Activated CD8-positive, alpha-beta memory T cell treated with anti-CD3 and anti-CD28 coated beads for 48 hours (primary cell): Measurements from ENCODE around the gene SRGAP2C.
"Not testable (repeated sequence)": the region's sequence is repeated elsewhere in the genome, so short reads cannot be mapped to it uniquely, and the experiment has no call there.

ENCODE experiments used
- DNase-seq, 3 experiments: peaks; one replicate each; pipeline ENCODE4 v3.0.0-alpha.2; 2020; ENCODE audit warnings: low read depth in 2 of 3, low spot score in 2 of 3

The SRGAP2C gene

DNA sequence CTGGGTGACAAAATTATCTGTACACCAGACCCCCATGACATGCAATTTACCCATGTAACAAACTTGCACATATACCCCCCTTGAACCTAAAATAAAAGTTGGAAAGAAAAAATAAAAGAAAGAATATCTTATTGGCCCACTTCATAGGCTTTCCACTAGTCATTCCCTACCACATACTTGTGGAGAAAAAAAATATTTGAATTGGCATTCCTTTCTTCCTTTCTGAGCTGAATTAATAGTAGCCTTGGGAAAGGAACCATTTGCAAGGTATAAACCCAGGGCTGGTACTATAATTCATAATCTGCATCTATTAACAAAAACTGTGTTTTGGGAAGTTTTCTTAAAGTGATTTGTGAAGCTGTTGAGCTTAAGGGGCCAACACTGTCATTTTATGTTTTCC, 140.0 kb downstream of the SRGAP2C start:
- DNase-seq, result not testable (repeated sequence)

DNA sequence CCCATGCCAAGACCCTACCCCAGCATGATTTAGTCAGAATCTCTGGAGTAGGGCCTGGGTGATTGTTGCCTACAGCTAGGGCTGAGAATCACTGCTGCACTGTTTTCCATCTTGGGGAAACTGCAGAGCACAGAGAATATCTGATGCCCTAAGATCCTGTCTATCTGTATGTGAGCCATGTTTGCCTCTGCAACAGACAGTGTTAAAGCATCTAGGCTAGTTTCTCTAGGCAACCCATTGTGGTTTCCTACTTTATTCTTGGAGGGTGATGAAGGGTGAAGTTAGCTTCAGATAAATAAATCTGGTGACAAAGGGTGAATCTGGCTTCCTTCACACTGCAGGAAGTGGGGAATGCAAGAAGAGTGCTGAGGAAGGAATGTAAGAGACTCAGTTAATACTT, 147.4 kb downstream of the SRGAP2C start:
- DNase-seq, result not testable (repeated sequence)

DNA sequence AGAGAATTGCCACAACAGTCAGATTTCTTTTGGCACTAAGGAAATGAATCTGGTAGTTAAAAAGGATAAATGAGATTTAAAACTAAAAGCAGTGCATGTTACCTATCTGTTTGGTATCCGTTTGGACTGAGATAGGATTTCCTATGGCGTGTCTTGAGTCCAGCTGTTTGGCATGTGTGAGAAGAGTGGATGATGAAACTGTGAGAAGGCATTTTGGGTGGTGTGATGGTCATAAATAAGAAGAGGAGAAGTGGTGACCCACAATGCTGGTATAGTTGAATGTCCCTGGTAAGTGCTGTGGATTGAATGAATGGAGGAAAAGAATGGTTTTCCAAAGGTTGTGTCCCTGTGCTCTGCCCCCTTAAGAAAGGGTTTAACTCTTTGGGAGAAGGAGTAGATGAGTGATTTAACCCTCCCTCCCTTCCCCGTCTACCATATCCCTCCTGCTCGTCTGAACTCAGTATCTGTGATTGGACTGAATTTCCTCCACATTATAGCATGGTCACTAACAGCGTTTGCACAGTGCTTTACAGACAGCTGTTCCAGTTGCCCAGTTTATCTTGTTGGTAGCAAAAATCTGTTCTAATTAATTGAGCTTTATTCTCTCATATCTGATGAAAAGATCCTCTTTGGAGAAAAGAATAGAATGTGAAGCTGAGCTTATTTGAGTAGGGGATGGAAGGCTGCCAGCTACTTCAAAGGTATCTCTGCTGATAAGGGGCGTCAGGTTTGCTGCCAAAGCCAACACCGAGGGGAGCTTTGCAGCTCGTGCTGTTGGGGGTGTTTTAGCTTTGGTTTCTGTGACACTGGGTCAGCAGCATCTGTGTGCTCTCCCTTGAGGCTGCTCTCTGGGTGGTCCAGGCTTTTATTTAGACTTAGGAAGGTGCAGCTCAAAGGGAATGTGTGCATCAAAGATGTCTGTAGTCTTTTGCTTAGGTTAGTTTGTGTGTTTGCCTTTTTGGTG, 148.1 kb downstream of the SRGAP2C start:
- not testable (repeated sequence) for DNase-seq

DNA sequence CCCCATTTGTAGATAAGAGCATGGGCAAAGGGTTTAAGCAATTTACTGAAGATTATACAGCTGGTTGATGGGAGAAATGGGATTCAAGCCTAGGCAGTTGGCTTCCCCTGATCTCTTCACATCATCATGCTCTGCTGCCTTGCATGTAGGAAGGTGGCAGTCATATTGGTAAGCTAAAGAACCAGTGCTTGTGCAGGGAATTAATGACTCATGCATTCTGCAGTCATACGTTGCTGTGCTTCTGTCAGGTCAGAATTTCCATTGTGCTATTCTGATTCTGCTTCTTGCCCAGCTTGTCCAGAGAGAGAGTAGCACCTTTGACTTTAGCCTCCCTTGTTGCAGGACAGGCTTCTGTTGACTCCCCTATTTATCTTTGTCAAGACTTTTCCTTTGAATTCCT, 153.2 kb downstream of the SRGAP2C start:
- DNase-seq, result not testable (repeated sequence)

DNA sequence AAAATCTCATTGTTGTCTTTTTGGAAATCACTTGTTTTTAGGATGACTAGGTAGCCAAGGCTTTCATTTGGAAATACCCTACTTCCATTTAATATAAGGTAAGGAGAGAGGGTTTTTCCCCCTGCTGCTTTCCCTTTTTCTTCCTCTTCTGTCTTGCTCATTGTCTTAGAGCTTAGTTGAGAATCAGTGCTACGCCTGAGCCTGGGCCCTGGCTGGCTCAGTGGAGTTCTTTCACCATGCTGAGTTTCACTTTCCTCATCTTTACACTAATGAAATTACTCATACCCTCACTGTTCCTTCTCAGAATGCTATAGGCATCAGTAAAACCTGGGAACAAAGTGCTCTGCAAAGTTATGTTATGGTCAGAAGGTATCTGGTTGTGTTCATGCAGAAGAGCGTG, 154.8 kb downstream of the SRGAP2C start:
- DNase-seq, result not testable (repeated sequence)

DNA sequence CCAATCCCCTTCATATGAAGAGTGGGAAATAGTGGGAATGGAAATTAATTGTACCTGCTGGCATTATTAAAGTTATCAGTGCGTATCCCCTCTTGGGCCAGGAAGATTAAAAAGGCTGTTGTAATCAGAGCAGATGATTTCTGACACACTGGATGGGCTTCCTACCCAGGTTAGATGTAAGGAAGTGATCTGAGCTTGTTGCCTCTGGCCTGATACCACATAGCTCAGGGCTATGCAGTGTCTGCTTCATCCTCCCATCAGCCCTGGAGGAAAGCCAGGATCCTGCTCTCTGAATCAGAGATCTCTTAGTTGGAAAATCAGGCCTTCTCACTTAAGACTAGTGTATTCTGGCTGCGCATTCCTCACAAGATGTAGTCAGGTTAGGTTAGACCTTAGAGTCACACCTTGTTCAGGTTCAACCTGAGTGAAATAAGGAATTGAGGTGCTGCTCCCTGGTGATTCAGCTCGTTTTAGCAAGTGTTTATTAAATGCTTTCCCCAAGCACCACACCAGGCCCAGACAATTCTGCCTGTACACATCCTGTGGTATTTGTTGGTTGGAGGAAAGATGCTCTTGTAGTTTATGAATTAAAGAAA, 158.6 kb downstream of the SRGAP2C start:
- not testable (repeated sequence) for DNase-seq

DNA sequence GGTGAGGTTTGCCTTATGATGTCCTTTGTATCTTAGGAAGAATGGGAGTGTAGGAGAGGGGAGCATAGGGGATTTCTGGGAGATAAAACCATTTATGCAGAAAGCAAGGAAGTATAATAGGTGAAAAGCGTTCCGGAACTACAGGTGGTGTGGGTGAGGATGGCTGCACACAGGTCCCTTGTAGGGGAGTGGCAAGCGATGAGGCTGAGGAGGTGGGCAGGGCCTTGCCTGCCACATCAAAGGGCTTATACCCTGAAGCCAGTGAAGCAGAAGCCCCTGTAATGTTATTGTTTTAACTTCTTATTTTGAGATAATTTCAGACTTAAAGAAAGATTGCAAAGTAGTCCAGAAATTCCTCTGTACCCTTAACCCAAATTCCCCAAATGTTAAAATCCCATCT, 159.6 kb downstream of the SRGAP2C start:
- DNase-seq, result not testable (repeated sequence)

DNA sequence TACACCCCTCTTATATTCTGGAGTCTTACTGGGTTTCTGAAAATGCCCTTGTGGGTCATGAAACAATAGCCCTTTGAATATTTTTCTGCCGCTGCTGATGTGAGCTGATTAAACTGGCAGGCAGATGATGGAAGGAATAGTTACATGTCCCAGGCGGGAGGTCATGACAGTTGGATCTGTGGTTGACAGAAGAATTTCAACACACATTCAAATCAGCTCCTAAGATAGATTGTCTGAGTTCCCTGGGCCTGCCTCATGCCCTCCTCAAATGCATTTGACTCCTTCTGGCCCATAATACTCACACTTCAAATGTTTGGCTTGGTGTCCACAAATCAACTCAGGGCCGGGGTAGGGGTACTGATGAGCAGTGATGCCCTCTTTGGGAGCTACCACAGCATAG, 161.9 kb downstream of the SRGAP2C start:
- not testable (repeated sequence) for DNase-seq

DNA sequence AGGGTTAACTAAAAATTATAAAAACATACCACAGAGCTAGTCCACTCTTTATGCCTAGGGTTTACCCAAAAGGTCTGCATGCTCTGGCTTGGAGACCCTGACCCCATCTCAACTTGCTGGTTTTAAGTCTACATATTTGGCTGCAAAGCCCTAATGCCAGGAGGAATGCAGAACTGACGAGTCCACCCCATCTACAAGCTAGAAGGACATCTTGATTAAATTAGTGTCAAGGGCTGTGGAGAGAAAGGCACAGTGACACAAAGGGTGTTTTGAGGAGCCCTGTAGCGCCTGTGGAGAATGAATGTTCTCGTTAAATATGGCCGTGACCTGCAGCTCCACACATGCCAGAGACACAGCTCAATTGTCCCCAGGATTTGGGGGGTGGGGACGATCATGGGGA, 162.7 kb downstream of the SRGAP2C start:
- DNase-seq, result not testable (repeated sequence)

DNA sequence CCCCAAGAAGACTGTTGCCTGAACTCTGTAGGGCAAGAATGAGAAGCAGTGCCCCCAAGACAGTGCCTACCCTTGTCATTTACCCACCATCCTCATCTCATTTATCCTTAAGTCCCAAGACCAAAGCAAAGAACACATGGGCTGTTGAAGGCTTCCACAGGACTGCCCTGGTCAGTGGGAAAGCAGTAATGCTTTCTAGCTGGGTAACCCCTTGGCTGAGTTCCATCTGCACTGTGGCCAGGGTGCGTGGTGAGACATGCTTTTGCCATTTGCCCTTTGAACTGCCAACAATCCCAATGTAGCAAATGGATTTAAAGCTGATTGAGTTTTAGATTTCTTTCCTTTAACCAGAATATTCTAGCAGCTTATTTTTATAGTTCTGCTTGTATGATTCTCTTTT, 163.3 kb downstream of the SRGAP2C start:
- not testable (repeated sequence) for DNase-seq

DNA sequence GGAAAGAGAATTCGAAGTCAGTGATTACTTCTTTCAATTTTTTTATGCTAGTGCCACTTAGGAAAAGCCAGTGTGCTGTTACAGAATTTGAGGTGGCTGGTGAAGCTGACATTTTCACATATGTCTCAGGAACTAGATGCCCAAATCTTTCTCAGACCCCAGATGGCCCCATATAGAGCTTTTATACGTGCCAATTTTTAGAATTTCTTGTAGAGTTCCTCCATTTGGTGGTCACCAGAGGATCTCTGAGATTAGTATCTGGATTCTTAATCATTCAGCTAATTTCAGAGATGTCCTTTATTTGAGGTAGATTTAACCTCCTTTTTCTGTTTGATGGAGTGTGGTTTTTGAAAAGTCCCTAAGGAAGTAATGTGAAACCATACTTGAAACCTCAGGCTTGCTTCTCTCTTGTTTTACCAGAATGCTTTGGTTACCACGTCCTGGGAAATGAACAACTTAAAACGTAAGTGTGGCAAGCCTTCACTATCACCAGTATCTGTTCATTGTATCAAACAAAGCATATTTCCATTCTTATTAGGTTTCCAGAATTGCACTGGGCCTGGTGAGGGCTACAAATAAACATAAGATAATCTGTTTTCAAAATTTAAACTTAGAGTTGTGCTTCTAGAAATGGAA, 164.7 kb downstream of the SRGAP2C start:
- not testable (repeated sequence) for DNase-seq

DNA sequence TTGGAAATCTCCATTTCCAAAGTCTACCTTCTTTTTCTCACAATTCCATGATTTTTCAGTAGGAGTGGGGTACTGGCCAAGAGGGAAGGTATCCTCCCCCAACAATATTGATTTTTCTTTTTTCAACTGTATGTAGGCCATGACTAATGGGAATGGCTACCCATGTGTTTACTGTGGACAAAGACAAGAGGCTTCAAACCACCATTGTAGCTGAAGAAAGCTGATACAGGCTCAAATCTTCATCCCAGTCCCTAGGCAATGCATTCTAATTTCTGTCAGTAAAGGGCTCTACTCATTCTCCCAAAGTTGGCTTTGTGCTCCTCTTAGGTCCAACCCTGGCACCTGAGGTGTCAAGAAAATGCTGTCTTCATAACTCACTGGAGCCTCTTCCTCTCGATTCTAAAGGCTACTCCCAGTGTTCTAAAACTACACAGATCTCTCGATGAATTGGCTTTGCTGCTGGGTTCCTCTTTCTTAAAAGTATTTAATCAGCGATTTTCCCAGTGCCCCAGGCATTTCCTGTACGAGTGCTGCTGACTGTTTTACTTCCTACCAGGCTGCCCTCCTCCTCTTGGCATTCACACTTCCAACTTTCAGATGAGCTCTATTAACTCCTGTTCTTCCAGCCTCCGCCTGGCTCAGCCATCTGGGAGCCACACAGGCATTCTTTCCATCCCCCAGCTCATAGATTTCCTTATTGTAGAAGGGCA, 171.1 kb downstream of the SRGAP2C start:
- DNase-seq, result not testable (repeated sequence)

DNA sequence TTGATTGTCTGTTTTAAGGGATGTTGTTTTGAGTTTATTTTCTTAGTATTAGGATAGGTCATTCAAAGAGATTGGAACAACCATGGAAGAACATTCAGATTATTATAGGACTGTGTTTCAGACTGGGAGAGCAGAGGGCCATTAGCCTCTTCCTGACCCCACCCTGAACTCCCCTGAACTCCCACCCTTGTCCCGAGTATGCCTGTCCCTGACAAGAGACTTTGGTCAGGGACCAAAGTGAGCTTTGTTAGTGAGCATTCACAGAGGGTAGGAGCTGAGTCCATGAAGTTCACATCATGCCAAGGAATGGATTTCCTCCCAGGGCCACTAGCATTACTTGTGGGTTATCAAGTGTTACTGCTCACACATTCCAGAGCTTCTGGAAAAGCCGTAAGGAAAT, 172.0 kb downstream of the SRGAP2C start:
- not testable (repeated sequence) for DNase-seq

DNA sequence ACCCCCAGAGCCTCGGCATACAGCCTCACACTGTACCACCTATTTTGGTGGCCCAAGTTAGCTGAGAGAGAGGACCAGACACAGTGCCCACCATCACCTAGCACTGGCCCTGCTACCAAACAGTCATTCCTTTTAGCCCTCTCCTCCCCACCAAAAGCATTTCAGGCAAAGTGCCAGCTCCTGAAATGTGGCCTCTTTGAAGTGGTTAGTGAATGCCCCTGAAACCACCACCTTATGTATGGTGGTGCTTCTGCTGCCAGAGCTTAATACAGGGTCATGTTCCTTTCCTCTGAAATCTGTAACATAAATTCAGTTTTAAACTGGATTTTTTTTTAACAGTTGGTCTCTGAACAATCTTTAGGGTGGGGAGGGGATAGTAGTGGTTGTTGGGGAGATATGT, 175.8 kb downstream of the SRGAP2C start:
- DNase-seq, result not testable (repeated sequence)

DNA sequence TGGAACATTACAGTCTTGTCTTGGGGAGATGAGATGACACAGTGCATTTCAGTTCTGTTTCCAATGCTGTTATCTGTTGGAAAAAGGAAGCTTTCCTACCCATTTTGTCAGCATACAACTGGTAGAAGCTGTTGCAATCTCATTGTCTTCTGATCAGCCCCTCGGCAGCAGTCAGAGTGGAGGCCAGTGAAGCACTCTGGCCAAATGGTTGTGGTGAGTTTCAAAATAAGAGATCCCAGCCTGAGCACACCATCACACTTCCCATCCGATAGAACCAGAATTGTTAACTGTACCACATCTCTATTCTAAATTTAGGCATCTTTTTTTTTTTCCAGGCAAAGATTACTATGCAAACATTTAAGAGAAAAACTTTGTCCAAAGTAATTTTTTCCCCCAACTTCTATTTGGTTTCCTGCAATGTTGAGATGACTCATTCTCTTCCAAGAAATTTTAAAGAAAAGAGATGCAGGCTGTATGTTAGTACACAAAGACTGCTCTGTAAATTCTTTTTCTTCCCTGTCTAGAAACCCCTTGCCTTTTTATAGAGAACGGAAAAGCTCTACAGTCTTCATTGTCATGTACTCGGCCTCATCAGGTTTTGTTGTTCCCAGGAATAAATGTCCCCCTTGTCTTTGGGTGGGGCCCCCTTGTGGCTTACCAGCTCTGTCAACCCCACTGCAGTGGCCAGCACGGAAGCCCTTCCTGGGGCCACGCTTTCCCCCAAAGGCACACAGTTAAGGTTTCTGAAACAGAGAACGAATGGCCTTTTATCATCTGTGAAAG, 176.9 kb downstream of the SRGAP2C start:
- not testable (repeated sequence) for DNase-seq

DNA sequence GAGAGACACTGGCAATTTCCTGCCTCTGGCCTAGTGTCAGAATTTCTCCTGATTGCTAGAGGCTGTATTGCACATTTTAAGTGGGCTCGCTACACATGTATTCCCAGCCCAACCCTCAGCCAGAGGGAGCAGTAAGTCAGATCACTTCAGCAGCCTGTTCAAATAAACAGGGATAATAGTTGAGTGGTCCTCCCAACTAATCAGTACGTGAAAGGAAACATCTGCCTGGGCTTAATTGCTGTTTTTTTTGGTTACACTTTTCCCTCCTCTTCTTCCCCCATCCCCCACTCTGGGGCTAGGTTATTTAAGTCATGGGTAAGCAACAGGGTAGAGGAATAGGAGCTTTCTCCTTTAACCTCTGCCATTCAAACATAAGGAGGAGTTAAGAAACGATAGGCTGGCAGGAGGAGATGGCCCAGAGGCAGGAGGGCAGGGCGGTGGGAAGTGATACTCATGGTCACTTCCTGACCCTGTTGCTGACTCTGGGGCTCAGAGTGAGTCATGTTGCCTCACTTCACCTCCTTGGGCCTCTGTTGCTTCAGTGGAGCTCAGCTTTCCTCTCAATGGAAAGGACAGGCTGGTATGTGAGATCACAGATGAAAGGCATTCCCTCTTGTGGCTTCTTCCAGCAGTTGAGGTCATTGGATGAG, 177.6 kb downstream of the SRGAP2C start:
- peak in 1 of 3 experiments; percentile 0 for DNase-seq

DNA sequence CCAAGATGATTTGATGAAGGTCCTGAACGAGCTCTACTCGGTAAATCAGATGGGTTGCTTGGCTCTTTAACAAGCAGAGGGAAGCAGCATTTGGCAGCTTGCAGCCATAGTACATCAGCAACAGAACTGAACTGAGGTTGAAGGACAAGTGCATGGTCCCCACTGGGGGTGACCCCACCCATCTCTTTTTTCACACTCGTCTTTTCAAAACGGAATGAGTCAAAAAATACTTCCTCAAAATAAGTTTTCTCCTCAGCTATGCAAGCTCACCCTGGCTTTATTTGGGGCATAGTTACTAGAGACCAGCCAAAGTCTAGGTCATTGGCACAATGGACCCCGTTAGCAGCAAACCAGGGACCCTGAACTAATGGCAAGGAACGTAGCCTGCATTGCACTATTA, 180.5 kb downstream of the SRGAP2C start:
- not testable (repeated sequence) for DNase-seq

DNA sequence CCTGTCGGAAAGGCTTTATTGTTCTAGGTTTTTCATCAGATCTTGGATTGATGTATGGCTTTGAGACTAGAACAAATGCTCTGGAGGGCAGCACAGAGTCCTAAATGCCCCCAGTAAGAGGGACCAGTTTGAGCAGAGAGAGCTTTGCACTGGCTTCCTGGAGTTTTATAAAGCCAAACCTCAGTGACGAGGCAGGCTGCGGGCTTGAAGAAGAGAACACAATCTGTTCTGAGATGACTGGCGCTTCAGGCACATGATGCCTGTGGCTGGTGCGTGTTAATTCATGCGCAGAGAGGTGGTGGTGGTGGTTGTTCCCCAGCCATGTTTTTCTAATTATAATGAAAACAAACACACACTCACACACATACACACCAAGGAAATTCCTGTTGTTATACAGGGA, 180.9 kb downstream of the SRGAP2C start:
- DNase-seq, result peak in 1 of 3 experiments; percentile 9

DNA sequence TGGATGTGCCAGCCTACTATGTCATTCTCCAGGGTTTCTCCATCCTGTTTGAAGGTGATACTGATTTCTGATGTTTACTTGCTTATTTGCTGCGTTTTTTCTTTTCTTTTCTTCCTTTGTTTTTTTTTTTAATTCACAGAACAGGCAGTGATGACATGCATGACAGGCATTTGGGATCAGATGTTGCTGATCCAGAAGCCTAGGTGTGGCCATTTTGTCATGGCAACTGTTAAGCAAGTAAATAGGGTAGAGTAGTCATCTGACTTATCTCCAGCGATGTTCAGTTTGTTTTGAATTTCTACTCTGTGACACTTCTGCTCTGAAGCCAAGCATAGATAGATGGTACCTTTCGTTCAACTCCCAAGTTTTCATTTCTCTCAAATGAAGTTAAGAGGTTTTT, 181.4 kb downstream of the SRGAP2C start:
- not testable (repeated sequence) for DNase-seq

DNA sequence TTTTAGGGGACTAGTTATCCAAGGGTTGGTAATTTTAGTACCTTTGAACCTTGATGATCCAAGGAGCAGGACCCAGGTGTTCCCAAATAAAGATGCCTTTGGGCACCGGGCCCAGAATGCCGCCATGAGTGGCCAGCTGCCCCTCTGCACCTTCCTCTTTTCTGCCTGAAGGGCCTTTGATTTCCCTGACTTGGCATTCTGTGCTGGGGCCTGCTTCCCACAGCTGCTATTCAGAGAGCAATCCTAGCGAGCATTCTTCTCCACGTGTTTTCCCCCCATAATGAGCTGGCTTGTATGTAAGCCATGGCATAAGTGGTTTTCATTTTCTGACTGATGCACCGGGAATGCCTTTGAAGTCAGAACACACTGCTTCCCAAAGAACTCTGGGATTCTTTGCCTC, 184.1 kb downstream of the SRGAP2C start:
- not testable (repeated sequence) for DNase-seq
